HEK293T (cell line): Measurements from ENCODE around the gene SERPIND1.

ENCODE experiments used
- ARNT ChIP-seq: fragments of 450-650 bp; IDR thresholded peaks from 2 replicates; pipeline ENCODE4 v1.6.1; 2017; ENCODE audit warnings: mild to moderate bottlenecking
- CTBP1 ChIP-seq: fragments of 450-650 bp; IDR thresholded peaks from 2 replicates; pipeline ENCODE4 v1.6.1; 2016; ENCODE audit warnings: borderline replicate concordance
- ELF4 ChIP-seq: fragments of 450-650 bp; IDR thresholded peaks from 2 replicates; pipeline ENCODE4 v1.6.1; 2017; ENCODE audit warnings: antibody characterized with exemption
- FOXK2 ChIP-seq: fragments of 450-650 bp; IDR thresholded peaks from 2 replicates; pipeline ENCODE4 v1.6.1; 2016; ENCODE audit warnings: mild to moderate bottlenecking
- ZNF384 ChIP-seq: fragments of 450-650 bp; IDR thresholded peaks from 2 replicates; pipeline ENCODE4 v1.6.1; 2016

DNA sequence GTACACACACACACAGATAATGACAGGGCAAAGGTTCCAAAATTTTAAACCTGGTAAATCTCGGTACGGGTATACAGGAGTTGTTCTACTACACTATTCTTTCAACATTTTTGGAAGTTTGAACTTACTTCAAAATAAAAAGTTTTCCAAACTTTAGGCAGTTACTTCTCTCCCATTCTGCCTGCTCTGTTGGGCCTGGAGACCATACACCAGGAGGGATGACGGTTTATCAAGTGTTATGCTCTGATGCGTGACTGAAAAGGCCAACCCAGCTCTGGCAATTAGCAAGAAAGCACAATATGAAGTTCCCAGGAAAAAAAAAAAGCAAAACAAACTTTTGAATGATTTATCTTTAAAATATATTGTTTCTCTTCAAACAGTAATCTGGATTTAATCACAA is 969 bp downstream of the SERPIND1 start:
- TF ChIP-seq CTBP1 (no peak), ARNT (no peak), ZNF384 (no peak), FOXK2 (no peak), ELF4 (no peak)
